ENCODE results near the gene FOXN3.

GRCh38 chr14:89137526-89138163 is 279.4 kb downstream of the FOXN3 start:
- TF ChIP-seq CTCF (IDR thresholded peaks at IDR 0.05 in 8 of 11, conservative IDR thresholded peaks at IDR 0.05 in 3 of 11): no peak
- no peak for TF ChIP-seq POLR2A (IDR thresholded peaks at IDR 0.05)
